Neural cell (in vitro differentiated cells): ENCODE measurements around the gene GNG12.

Experiments used
- MXI1 ChIP-seq: fragments of 450-650 bp; conservative IDR thresholded peaks from 2 replicates; pipeline ENCODE4 v1.6.1; 2014; ENCODE audit warnings: antibody characterized with exemption, mild to moderate bottlenecking; ENCODE audit not compliant: poor library complexity, severe bottlenecking
- TF ChIP-seq, protein P1 (sequence below): fragments of 450-650 bp; IDR thresholded peaks from 2 replicates; pipeline ENCODE4 v1.5.1; 2014; ENCODE audit warnings: antibody characterized with exemption, mild to moderate bottlenecking, moderate library complexity; ENCODE audit not compliant: poor library complexity, severe bottlenecking
- TF ChIP-seq, protein P2 (sequence below): IDR thresholded peaks from 2 replicates; pipeline ENCODE4 v1.6.1; 2012; ENCODE audit warnings: borderline replicate concordance

- TF ChIP-seq, protein P1, sequence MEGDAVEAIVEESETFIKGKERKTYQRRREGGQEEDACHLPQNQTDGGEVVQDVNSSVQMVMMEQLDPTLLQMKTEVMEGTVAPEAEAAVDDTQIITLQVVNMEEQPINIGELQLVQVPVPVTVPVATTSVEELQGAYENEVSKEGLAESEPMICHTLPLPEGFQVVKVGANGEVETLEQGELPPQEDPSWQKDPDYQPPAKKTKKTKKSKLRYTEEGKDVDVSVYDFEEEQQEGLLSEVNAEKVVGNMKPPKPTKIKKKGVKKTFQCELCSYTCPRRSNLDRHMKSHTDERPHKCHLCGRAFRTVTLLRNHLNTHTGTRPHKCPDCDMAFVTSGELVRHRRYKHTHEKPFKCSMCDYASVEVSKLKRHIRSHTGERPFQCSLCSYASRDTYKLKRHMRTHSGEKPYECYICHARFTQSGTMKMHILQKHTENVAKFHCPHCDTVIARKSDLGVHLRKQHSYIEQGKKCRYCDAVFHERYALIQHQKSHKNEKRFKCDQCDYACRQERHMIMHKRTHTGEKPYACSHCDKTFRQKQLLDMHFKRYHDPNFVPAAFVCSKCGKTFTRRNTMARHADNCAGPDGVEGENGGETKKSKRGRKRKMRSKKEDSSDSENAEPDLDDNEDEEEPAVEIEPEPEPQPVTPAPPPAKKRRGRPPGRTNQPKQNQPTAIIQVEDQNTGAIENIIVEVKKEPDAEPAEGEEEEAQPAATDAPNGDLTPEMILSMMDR = no peak
- TF ChIP-seq, protein P2, sequence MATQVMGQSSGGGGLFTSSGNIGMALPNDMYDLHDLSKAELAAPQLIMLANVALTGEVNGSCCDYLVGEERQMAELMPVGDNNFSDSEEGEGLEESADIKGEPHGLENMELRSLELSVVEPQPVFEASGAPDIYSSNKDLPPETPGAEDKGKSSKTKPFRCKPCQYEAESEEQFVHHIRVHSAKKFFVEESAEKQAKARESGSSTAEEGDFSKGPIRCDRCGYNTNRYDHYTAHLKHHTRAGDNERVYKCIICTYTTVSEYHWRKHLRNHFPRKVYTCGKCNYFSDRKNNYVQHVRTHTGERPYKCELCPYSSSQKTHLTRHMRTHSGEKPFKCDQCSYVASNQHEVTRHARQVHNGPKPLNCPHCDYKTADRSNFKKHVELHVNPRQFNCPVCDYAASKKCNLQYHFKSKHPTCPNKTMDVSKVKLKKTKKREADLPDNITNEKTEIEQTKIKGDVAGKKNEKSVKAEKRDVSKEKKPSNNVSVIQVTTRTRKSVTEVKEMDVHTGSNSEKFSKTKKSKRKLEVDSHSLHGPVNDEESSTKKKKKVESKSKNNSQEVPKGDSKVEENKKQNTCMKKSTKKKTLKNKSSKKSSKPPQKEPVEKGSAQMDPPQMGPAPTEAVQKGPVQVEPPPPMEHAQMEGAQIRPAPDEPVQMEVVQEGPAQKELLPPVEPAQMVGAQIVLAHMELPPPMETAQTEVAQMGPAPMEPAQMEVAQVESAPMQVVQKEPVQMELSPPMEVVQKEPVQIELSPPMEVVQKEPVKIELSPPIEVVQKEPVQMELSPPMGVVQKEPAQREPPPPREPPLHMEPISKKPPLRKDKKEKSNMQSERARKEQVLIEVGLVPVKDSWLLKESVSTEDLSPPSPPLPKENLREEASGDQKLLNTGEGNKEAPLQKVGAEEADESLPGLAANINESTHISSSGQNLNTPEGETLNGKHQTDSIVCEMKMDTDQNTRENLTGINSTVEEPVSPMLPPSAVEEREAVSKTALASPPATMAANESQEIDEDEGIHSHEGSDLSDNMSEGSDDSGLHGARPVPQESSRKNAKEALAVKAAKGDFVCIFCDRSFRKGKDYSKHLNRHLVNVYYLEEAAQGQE = no peak
- TF ChIP-seq MXI1 = no peak
Measured at GRCh38 chr1:67726224-67726623, 107.0 kb downstream of the GNG12 start.
